ENCODE data around the gene NFKBIE.

Gene NFKBIE

DNA sequence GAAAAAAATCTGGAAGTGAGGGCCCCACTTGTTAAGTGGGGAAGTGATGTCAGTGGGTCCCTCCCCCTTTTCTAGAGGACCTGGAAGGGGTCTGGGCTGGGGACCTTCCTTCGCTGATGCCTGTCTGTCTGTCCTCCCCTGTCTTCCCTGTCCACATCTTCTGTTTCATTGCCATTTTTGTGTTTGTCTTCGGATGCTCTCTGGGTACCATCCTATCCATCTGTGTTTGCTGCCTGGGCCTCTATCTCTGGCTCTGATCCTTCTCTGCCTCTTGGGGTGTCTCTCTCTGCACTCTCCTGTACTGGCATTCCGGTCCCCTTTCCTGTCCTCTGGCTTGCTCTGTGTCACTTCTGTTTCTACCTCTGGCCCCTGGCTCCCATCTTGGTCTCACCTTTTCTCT is 7.2 kb upstream of the NFKBIE start:
- no peak for DNase-seq

DNA sequence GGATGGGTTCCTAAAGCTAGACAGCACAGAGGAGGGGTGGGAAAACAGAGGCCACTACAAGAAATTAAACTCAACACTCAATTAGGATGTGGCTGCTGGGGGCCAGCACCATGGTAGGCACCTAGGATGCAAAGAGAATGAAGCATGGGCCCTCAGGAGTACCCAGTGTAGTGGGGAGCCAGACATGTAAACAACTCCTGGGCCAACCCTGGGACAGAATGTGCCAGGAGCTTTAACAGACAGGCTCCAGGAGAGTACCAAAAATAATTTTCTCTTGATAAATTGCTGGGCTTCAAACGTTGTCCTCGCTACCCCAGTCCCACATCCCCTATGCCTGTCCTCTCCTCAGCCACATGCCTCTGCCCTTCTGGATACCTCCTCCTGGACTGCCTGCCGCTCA is 6.6 kb upstream of the NFKBIE start:
- DNase-seq = no peak

- no peak for DNase-seq
Observed at GRCh38 chr6:44271406-44271723, 6.0 kb upstream of the NFKBIE start.

GRCh38 chr6:44270526-44271405 is 5.4 kb upstream of the NFKBIE start:
- DNase-seq = no peak

- DNase-seq = no peak
Observed at GRCh38 chr6:44269921-44270525, 4.7 kb upstream of the NFKBIE start, which contains the start of gene TMEM151B. TSS of gene TMEM151B (plus strand) at chr6:44270450. CDS start at chr6:44270743, 293 bp downstream.

- DNase-seq = no peak
Observed at GRCh38 chr6:44269178-44269920, 4.0 kb upstream of the NFKBIE start.

DNA sequence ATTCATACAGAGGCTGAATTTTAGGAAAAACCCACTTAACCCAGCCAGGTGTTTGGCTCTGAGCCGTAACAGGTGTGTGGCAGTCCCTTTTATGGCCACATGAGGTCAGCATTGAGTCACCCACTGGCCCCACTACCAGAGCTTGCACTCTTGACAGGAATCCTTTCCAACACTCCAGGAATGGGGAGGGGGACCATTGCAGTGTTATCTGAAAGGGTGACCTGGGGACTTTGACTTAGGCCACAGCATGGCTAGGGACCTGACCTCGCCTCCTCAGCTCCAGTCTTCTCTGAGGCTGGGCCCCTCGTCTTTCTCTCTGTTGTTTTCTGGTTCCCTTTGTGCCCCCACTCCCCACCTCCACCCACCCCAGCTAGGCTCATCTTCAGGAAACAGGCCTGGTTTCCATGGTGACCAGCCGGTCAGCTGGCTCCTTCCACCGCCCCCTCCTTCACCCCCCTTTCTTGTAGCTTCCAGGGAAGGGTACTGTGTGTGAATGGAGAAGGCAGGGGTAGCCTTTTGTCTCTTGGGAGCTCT is 2.8 kb upstream of the NFKBIE start:
- DNase-seq = peak in 3 of 4 experiments; percentile 29 to 38 (median 37)

GRCh38 chr6:44267252-44267651 is 1.9 kb upstream of the NFKBIE start:
- no peak for DNase-seq

DNA sequence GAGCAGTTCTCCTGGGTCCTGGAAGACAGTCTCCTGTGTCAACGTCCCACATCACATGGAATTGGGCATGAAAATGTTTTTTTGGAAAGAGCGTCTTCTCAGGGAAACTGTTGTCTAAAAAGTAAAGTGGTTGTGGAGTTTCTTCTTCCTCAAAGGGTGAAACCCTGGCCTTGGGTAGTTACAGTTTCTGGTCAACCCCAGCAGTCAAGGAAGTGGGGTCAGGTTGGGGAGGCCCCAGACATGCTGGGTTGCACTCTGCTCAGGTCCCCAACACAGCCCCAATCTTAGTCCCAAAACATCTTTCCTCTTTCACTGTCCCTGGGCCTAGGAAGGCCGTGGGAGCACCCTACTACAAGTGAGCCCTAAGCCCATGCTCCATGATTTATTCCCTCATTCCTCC is 996 bp upstream of the NFKBIE start:
- DNase-seq = no peak

- no peak for DNase-seq
Observed at GRCh38 chr6:44265722-44266233, 427 bp upstream of the NFKBIE start.

- DNase-seq = peak in 1 of 4 experiments; percentile 24
Observed at GRCh38 chr6:44264154-44265006, 971 bp downstream of the NFKBIE start.

DNA sequence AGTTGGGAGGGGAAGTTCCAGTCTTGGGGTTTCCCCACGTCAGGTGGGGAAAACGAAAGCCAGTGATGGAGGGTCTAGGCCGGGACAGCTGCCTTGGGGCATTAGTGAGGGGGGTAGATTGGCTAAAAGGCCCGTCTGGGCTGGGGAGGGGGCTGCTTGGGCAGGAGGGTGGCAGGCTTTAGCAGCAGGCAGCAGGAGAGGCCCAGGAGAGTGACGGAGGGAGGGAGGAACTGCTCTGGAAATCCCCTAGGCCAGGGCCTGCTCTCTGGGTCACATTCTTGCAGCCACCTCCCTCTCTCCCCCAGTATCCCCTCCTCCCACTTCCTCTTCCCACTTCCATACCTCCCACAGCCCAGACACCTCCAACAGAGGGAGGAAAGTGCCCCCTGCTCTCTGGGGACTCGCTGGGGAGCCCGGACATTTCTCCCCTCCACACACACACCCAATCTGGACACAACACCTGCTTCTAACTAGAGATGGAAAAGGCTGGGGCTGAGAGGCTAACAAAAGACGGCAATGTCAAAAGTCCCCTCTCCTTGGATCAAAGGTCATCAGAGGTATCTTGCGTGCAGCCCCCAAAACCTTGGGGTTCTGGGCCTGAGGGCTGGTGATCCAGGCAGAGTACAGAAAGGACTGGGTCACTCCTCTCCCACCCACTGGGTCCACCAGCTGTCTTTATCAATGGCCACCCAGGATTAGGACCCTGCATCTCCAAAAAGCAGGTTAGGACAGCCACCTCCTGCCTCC is 1.8 kb downstream of the NFKBIE start:
- no peak for DNase-seq

DNA sequence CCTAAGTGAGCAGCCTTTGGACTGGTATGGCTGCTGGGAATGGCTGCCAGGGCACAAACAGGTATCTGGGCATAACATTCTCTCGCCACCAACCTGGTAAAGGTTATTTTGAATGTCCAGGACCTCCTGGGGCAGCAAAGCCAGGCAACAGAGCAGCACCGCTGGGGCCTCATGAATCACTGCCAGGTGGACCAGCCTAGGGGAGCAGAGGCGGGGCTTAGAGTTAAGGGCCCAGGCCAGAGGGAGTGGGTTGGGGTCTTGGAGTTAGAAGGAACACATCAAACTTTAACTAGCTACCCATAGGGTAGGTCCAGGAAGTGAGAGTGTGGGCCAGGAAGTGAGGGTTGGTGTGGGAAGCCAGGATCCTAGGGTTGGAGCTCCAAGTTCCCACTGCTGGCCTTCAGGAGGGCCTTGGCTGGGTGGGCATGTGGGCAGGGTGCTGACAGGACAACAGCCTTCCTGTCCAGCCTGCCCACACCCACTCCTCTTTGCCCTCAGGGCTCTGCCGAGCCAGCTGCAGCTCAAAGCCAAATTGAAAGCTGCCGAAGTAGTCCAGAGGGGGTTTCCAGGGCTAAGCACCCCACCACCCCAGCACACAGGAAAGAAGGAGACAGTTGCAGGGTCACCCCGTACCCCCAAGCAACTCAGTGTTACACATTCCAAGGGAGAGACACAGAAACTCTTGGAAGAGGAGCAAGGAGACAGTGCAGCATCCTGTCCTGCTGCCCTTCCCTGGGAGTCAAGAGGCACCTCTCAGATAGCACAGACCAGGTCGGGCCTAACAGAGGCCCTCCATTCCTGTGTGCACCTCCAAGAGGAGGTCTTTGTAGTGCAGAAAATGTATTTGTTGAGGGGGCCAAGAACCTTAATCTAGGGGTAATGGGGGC is 2.6 kb downstream of the NFKBIE start:
- no peak for DNase-seq

DNA sequence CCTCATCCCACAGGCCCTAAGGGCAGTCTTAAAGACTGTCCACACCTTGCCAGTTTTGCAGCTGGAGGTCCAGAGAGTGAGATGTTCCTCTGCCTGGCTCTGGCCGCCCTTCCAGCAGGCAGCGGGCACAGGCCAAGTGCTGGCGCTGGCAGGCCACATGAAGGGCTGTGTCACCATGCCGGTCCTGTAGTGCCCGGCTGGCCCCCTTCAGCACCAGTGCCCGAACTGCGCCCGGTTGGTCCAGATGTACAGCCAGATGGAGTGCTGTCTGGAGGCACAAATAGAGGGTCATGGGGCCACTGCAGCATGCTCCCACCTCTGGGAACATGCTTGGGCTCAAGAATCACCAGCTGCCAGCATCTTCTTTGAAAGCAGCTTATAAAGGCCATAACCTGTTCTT is 3.8 kb downstream of the NFKBIE start:
- no peak for DNase-seq

- DNase-seq = no peak
Observed at GRCh38 chr6:44260451-44261297, 4.7 kb downstream of the NFKBIE start.

DNA sequence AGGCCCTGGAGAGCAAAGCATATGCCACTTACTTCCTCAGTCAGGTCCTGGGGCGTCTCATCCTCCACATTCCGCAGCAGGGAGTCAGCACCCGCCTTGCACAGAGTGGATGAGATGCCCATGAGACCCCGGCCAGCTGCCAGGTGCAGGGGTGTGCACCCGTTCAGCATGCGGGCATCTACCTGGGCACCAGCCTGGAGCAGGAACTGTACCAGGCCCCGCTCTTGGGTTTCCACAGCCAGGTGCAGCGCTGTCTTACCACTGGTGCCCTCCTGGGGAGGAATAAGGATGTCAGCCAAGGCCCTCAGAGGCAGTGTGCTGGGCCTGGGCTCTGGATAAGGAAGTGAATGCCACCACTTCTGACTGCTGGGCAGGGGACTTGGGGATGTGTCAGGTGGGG is 5.3 kb downstream of the NFKBIE start:
- DNase-seq = no peak

GRCh38 chr6:44258921-44259320 is 6.4 kb downstream of the NFKBIE start:
- DNase-seq = no peak

- DNase-seq = no peak
Observed at GRCh38 chr6:44258325-44258863, 7.0 kb downstream of the NFKBIE start.

GRCh38 chr6:44257753-44258324 is 7.5 kb downstream of the NFKBIE start:
- no peak for DNase-seq

Measured in activated CD4-positive, CD25-positive, alpha-beta regulatory T cell (primary cell).